WTC11 (cell line): ENCODE measurements around the gene TSPAN7. TPM values are rescaled to one million over a fixed set of nuclear protein-coding genes. Genes with fewer than 3 reads are reported as not detected.
A peak's percentile ranks its signal among the peaks of the same experiment; 100 is the strongest.

ENCODE experiments used
- ATAC-seq: fragments of 200-7000 bp; cut with Tn5 transposase; 2 replicates; pipeline ENCODE4 v1.10.0; 2021; ENCODE audit warnings: mild to moderate bottlenecking, moderate library complexity
- CTCF ChIA-PET: fragments of 300-600 bp; sonication (Branson Sonifier 250); formaldehyde crosslinking; loops from one replicate; lab custom pipeline; 2021; ENCODE audit warnings: antibody characterized with exemption; lab: Charles Lee
- POLR2A ChIA-PET: fragments of 350-600 bp; sonication (Branson Sonifier 250); formaldehyde crosslinking; loops from one replicate; lab custom pipeline; 2021; ENCODE audit warnings: antibody characterized with exemption; lab: Charles Lee
- DNase-seq: peaks from one replicate; pipeline ENCODE4 v3.0.0; 2021; ENCODE audit warnings: low spot score
- H3K27ac Mint-ChIP-seq: 2 replicates; pipeline ENCODE4 v1.8.0; 2021; ENCODE audit warnings: mixed read lengths
- H3K27me3 Mint-ChIP-seq: 2 replicates; pipeline ENCODE4 v1.8.0; 2021; ENCODE audit warnings: low read depth, mild to moderate bottlenecking, moderate library complexity, mixed read lengths
- H3K36me3 Mint-ChIP-seq: 2 replicates; pipeline ENCODE4 v1.8.0; 2021; ENCODE audit warnings: mixed read lengths
- H3K4me1 Mint-ChIP-seq: 2 replicates; pipeline ENCODE4 v1.8.0; 2022; ENCODE audit warnings: mixed read lengths
- H3K4me3 Mint-ChIP-seq: 2 replicates; pipeline ENCODE4 v1.8.0; 2021; ENCODE audit warnings: mild to moderate bottlenecking, moderate library complexity, mixed read lengths
- H3K9me3 Mint-ChIP-seq: 2 replicates; pipeline ENCODE4 v1.8.0; 2021; ENCODE audit warnings: mixed read lengths
- ATF1 ChIP-seq: sonication (generic); formaldehyde crosslinking; IDR thresholded peaks from 2 replicates; pipeline ENCODE4 v1.8.1; 2023; ENCODE audit warnings: mild to moderate bottlenecking, moderate library complexity, missing genetic modification reagents
- CBFB ChIP-seq: sonication (generic); formaldehyde crosslinking; IDR thresholded peaks from 2 replicates; pipeline ENCODE4 v1.8.1; 2022; ENCODE audit warnings: mild to moderate bottlenecking, low read depth, missing genetic modification reagents
- EMX1 ChIP-seq: fragments of 250-450 bp; sonication (Bioruptor Pico); IDR thresholded peaks from 2 replicates; pipeline ENCODE4 v1.8.0; 2021; ENCODE audit warnings: mild to moderate bottlenecking
- ETV6 ChIP-seq: sonication (generic); formaldehyde crosslinking; IDR thresholded peaks from 2 replicates; pipeline ENCODE4 v1.8.1; 2022; ENCODE audit warnings: mild to moderate bottlenecking, missing genetic modification reagents
- JUN ChIP-seq: sonication (generic); formaldehyde crosslinking; IDR thresholded peaks from 2 replicates; pipeline ENCODE4 v1.8.0; 2023; ENCODE audit warnings: mild to moderate bottlenecking, missing genetic modification reagents
- NFYB ChIP-seq: sonication (generic); formaldehyde crosslinking; conservative IDR thresholded peaks from 2 replicates; pipeline ENCODE4 v1.8.0; 2022; ENCODE audit warnings: low read depth, missing genetic modification reagents
- RORB ChIP-seq: fragments of 250-450 bp; sonication (Bioruptor Pico); IDR thresholded peaks from 2 replicates; pipeline ENCODE4 v1.9.0; 2021; ENCODE audit warnings: mild to moderate bottlenecking
- SP1 ChIP-seq: sonication (generic); formaldehyde crosslinking; conservative IDR thresholded peaks from 2 replicates; pipeline ENCODE4 v1.8.1; 2022; ENCODE audit warnings: missing genetic modification reagents
- ZNF232 ChIP-seq: sonication (generic); formaldehyde crosslinking; IDR thresholded peaks from 2 replicates; pipeline ENCODE4 v1.8.0; 2022; ENCODE audit warnings: mild to moderate bottlenecking, missing genetic modification reagents
- ZNF263 ChIP-seq: sonication (generic); formaldehyde crosslinking; IDR thresholded peaks from 2 replicates; pipeline ENCODE4 v1.8.1; 2022; ENCODE audit warnings: low read depth, mild to moderate bottlenecking, moderate library complexity, missing genetic modification reagents
- ZNF317 ChIP-seq: sonication (generic); formaldehyde crosslinking; IDR thresholded peaks from 2 replicates; pipeline ENCODE4 v1.8.1; 2023; ENCODE audit warnings: low read depth, mild to moderate bottlenecking, moderate library complexity, missing genetic modification reagents, borderline replicate concordance
- ZNF671 ChIP-seq: fragments of 250-450 bp; sonication (Bioruptor Pico); IDR thresholded peaks from 2 replicates; pipeline ENCODE4 v1.8.0; 2021; ENCODE audit warnings: mild to moderate bottlenecking
- total RNA-seq: library from RNA; stranded (reverse); gene quantifications from 3 replicates; pipeline ENCODE4 v1.2.3, GENCODE V29; 2021
- TF ChIP-seq, protein P1 (sequence below): sonication (generic); formaldehyde crosslinking; IDR thresholded peaks from 2 replicates; pipeline ENCODE4 v1.8.1; 2022; ENCODE audit warnings: low read depth, mild to moderate bottlenecking, moderate library complexity, missing genetic modification reagents, borderline replicate concordance
- TF ChIP-seq, protein P2 (sequence below): sonication (generic); formaldehyde crosslinking; IDR thresholded peaks from 2 replicates; pipeline ENCODE4 v1.8.0; 2022; ENCODE audit warnings: mild to moderate bottlenecking, missing genetic modification reagents
- TF ChIP-seq, protein P3 (sequence below): fragments of 250-450 bp; sonication (Bioruptor Pico); IDR thresholded peaks from 2 replicates; pipeline ENCODE4 v2.1.2; 2022; ENCODE audit warnings: mild to moderate bottlenecking, moderate library complexity
- TF ChIP-seq, protein P4 (sequence below): fragments of 200-600 bp; IDR thresholded peaks from 2 replicates; pipeline ENCODE4 v1.8.0; 2022; ENCODE audit warnings: antibody characterized with exemption

Gene TSPAN7
- total RNA-seq, 1 experiment from 2014 or later, result 10.8 TPM

DNA sequence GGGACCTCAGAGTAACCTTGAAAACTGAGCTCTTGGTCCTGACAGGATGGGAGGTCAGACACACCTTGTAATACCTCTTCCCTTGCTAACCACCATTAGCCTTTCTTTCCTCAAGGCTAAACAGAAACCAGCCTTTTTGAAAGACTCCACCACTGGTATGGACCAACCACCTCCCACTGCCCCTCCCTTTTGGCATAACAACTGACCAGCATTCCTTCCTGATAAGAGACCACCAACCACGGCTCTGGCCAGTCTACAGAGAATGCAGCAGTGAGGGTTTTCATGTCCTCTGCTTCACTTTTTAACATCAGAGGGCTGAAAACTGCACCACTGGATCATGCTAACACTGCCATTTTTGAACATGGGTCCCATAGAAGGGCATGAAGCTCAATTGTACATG lies 139.7 kb downstream of the TSPAN7 start:
- ATAC-seq (peak; percentile 50; the same call in 1 of the 2 replicates), DNase-seq (no peak)
- Mint-ChIP-seq H3K4me1 (peaks cover 22% of the 10 kb centered on the region), H3K36me3 (no peaks in the 10 kb centered on the region), H3K4me3 (no peak overlapping the region), H3K27me3 (no peaks in the 10 kb centered on the region), H3K9me3 (no peaks in the 10 kb centered on the region), H3K27ac (peak overlapping the region; percentile 29; the same call in 1 of the 2 replicates)
- ChIA-PET CTCF (interaction anchor here (1.1 to 1.3 kb wide), 2 partner anchors 16 to 451 kb away, joined by 3 to 4 read pairs; no protein-coding TSS in a partner anchor), POLR2A (no interaction called here)
- TF ChIP-seq, protein P1, sequence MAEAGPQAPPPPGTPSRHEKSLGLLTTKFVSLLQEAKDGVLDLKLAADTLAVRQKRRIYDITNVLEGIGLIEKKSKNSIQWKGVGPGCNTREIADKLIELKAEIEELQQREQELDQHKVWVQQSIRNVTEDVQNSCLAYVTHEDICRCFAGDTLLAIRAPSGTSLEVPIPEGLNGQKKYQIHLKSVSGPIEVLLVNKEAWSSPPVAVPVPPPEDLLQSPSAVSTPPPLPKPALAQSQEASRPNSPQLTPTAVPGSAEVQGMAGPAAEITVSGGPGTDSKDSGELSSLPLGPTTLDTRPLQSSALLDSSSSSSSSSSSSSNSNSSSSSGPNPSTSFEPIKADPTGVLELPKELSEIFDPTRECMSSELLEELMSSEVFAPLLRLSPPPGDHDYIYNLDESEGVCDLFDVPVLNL (CRISPR knock-in tag), result no peak
- TF ChIP-seq SP1, result no peak
- TF ChIP-seq, protein P2, sequence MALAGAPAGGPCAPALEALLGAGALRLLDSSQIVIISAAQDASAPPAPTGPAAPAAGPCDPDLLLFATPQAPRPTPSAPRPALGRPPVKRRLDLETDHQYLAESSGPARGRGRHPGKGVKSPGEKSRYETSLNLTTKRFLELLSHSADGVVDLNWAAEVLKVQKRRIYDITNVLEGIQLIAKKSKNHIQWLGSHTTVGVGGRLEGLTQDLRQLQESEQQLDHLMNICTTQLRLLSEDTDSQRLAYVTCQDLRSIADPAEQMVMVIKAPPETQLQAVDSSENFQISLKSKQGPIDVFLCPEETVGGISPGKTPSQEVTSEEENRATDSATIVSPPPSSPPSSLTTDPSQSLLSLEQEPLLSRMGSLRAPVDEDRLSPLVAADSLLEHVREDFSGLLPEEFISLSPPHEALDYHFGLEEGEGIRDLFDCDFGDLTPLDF (CRISPR knock-in tag), result no peak
- TF ChIP-seq ZNF263 (CRISPR knock-in tag), result no peak
- TF ChIP-seq, protein P3, sequence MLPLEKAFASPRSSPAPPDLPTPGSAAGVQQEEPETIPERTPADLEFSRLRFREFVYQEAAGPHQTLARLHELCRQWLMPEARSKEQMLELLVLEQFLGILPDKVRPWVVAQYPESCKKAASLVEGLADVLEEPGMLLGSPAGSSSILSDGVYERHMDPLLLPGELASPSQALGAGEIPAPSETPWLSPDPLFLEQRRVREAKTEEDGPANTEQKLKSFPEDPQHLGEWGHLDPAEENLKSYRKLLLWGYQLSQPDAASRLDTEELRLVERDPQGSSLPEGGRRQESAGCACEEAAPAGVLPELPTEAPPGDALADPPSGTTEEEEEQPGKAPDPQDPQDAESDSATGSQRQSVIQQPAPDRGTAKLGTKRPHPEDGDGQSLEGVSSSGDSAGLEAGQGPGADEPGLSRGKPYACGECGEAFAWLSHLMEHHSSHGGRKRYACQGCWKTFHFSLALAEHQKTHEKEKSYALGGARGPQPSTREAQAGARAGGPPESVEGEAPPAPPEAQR (CRISPR knock-in tag), result no peak
- no peak for TF ChIP-seq ETV6 (CRISPR knock-in tag)

DNA sequence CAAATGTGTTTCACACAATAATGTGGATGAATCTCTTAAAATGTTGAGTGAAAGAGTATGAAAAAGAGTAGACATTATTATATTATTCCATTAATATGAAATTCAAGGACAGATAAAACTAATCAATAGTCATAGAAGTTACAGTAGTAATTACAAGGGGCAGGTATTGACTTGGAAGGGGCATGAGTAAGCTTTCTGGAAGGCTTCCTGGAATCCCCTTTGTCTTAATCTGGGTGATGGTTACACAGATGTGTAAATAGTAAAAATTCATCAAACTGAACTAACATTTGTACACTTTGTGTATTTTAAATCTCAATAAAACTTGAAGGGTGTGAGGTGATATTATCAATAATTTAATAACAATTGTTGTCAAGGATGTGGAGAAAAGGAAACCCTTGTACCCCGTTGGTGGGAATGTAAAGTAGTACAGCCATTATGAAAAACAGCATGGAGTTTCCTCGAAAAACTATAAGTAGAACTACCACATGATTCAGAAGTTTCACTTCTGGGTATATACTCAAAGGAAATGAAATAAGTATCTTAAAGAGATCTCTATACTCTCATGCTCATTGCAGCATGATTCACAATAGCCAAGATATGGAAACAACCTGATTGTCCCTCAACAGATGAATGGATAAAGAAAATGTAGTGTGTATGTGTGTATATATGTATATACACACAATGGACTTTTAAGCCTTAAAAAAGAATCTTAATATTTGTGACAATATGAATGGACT lies 143.0 kb downstream of the TSPAN7 start:
- Mint-ChIP-seq H3K36me3 (no peaks in the 10 kb centered on the region), H3K27ac (no peak overlapping the region), H3K27me3 (no peaks in the 10 kb centered on the region), H3K4me3 (no peak overlapping the region), H3K4me1 (peaks cover 16% of the 10 kb centered on the region), H3K9me3 (no peaks in the 10 kb centered on the region)
- TF ChIP-seq ATF1, result no peak
- no peak for TF ChIP-seq ZNF232
- no peak for TF ChIP-seq ZNF671 (CRISPR knock-in tag)
- no peak for TF ChIP-seq JUN
- TF ChIP-seq NFYB (CRISPR knock-in tag), result no peak
- TF ChIP-seq CBFB (CRISPR knock-in tag), result no peak
- no peak for TF ChIP-seq RORB (CRISPR knock-in tag)
- DNase-seq (no peak), ATAC-seq (no peak)
- CTCF ChIA-PET, result no interaction called here
- POLR2A ChIA-PET, result no interaction called here

DNA sequence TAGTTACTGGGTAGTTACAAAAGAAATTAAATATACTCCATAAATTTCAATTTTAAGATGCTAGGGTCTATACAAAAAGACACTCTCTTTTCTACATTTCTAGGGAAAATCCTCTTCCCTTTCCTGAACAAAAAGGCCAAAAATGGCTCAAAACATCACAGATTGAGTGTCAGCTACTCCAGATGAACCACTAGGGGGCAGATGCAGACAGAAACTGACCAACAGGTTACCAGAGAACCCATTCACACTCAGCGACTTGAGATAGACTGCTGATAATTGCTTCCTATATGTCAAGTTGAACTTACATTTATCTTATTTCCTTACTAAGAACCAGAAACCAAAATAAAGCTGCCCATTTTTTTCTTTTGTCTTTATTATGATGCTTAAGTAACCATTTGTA lies 156.5 kb downstream of the TSPAN7 start:
- ATAC-seq (no peak), DNase-seq (no peak)
- CTCF ChIA-PET, result interaction anchor here (0.6 to 1.2 kb wide), 2 partner anchors 17 to 1129 kb away, joined by 3 read pairs; no protein-coding TSS in a partner anchor
- Mint-ChIP-seq H3K27me3 (no peaks in the 10 kb centered on the region), H3K36me3 (no peaks in the 10 kb centered on the region), H3K4me3 (no peak overlapping the region), H3K27ac (no peak overlapping the region), H3K4me1 (no peaks in the 10 kb centered on the region), H3K9me3 (peaks cover 10% of the 10 kb centered on the region)
- TF ChIP-seq, protein P4, sequence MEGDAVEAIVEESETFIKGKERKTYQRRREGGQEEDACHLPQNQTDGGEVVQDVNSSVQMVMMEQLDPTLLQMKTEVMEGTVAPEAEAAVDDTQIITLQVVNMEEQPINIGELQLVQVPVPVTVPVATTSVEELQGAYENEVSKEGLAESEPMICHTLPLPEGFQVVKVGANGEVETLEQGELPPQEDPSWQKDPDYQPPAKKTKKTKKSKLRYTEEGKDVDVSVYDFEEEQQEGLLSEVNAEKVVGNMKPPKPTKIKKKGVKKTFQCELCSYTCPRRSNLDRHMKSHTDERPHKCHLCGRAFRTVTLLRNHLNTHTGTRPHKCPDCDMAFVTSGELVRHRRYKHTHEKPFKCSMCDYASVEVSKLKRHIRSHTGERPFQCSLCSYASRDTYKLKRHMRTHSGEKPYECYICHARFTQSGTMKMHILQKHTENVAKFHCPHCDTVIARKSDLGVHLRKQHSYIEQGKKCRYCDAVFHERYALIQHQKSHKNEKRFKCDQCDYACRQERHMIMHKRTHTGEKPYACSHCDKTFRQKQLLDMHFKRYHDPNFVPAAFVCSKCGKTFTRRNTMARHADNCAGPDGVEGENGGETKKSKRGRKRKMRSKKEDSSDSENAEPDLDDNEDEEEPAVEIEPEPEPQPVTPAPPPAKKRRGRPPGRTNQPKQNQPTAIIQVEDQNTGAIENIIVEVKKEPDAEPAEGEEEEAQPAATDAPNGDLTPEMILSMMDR, result peak; percentile 53
- TF ChIP-seq ZNF317 (CRISPR knock-in tag) (peak; percentile 96), EMX1 (CRISPR knock-in tag) (no peak)
- POLR2A ChIA-PET, result no interaction called here
